CD4-positive, alpha-beta T cell treated with Interleukin-1 beta for 1 hour (primary cell): Measurements from ENCODE around the gene ONECUT3.
A peak's percentile ranks its signal among the peaks of the same experiment; 100 is the strongest.
"Not testable (repeated sequence)": the region's sequence is repeated elsewhere in the genome, so short reads cannot be mapped to it uniquely, and the experiment has no call there.

Experiments used
- DNase-seq, 2 donors: peaks; one replicate each; pipeline ENCODE4 v3.0.0-alpha.2; 2020 to 2022

The ONECUT3 gene

GRCh38 chr19:1752757-1753728 lies at the start of gene ONECUT3:
TSS of gene ONECUT3 (plus strand) at chr19:1753506. CDS start at chr19:1753663, 157 bp downstream.
- no peak for DNase-seq

- no peak for DNase-seq
Measured at GRCh38 chr19:1704339-1704738, 49.0 kb upstream of the ONECUT3 start.

- DNase-seq: no peak
Measured at GRCh38 chr19:1705367-1705766, 47.9 kb upstream of the ONECUT3 start.

GRCh38 chr19:1706646-1707045 lies 46.7 kb upstream of the ONECUT3 start:
- not testable (repeated sequence) for DNase-seq

GRCh38 chr19:1707240-1707639 lies 46.1 kb upstream of the ONECUT3 start:
- DNase-seq: no peak

GRCh38 chr19:1713170-1713569 lies 40.1 kb upstream of the ONECUT3 start:
- no peak for DNase-seq

- DNase-seq: no peak
Measured at GRCh38 chr19:1715540-1715939, 37.8 kb upstream of the ONECUT3 start.

- no peak for DNase-seq
Measured at GRCh38 chr19:1717200-1717969, 35.9 kb upstream of the ONECUT3 start.

- DNase-seq: no peak
Measured at GRCh38 chr19:1717970-1718264, 35.4 kb upstream of the ONECUT3 start.

- no peak for DNase-seq
Measured at GRCh38 chr19:1718420-1719291, 34.6 kb upstream of the ONECUT3 start.

- no peak for DNase-seq
Measured at GRCh38 chr19:1719519-1719918, 33.8 kb upstream of the ONECUT3 start.

- no peak for DNase-seq
Measured at GRCh38 chr19:1720237-1720636, 33.1 kb upstream of the ONECUT3 start.

GRCh38 chr19:1725100-1726064 lies 27.9 kb upstream of the ONECUT3 start:
- DNase-seq: peak; percentile 30

- no peak for DNase-seq
Measured at GRCh38 chr19:1728816-1729567, 24.3 kb upstream of the ONECUT3 start.

- DNase-seq: no peak
Measured at GRCh38 chr19:1729568-1729925, 23.8 kb upstream of the ONECUT3 start.

GRCh38 chr19:1730157-1730556 lies 23.1 kb upstream of the ONECUT3 start:
- no peak for DNase-seq

GRCh38 chr19:1734321-1734966 lies 18.9 kb upstream of the ONECUT3 start:
- no peak for DNase-seq

- DNase-seq: no peak
Measured at GRCh38 chr19:1736280-1736679, 17.0 kb upstream of the ONECUT3 start.

- DNase-seq: no peak
Measured at GRCh38 chr19:1736927-1737326, 16.4 kb upstream of the ONECUT3 start.

- no peak for DNase-seq
Measured at GRCh38 chr19:1739960-1740629, 13.2 kb upstream of the ONECUT3 start.
